ENCODE data around the gene DQX1.

- TF ChIP-seq HDAC2 (IDR thresholded peaks at IDR 0.05; ENCODE audit: borderline replicate concordance in 1 of 2, low read depth in 2 of 2, low read length in 2 of 2) (no peak), POLR2AphosphoS5 (IDR thresholded peaks at IDR 0.05; ENCODE audit: low read depth, low read length) (no peak), CTCF (IDR thresholded peaks at IDR 0.05; ENCODE audit: control extremely low read depth in 1 of 3, insufficient read depth in 1 of 3, low read depth in 1 of 3, low read length in 3 of 3) (no peak), MAX (IDR thresholded peaks at IDR 0.05) (peak; percentile 58)
Observed at GRCh38 chr2:74528600-74529356, 2.7 kb upstream of the DQX1 start.
